Measurements from ENCODE around the gene MACROH2A2. TPM values are rescaled to one million over a fixed set of nuclear protein-coding genes. Genes with fewer than 3 reads are reported as not detected.
A peak's percentile ranks its signal among the peaks of the same experiment; 100 is the strongest.
"Not testable (repeated sequence)": the region's sequence is repeated elsewhere in the genome, so short reads cannot be mapped to it uniquely, and the experiment has no call there.

Gene MACROH2A2
- total RNA-seq, 2 donors from 2014 or later: 2.0 to 6.3 TPM

- ATAC-seq (no peak), DNase-seq (ENCODE audit: low spot score in 2 of 2) (no peak)
- Mint-ChIP-seq H3K36me3 (peaks cover 0 to 6% of the 10 kb centered on the region in 2 donors), H3K9me3 (no peaks in the 10 kb centered on the region), H3K27ac (no peak overlapping the region)
Observed at GRCh38 chr10:70088308-70088698, 35.7 kb downstream of the MACROH2A2 start.

DNA sequence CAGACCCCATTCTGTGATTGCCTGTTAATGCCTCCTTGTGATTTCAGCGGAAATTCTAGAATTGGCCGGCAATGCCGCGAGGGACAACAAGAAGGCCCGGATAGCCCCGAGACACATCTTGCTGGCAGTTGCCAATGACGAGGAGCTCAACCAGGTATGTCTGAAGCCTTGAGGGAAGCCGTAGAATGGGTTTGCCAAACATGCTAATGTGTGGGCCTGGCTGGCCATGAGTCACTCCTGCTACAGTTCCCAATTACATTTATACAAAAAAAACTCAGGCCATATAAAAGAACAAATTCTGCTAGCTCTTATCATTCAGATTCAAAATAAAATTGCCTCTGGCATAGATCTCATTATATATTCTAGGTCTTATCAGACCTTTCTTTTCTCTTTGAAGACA is 37.4 kb downstream of the MACROH2A2 start:
- Mint-ChIP-seq H3K36me3 (peaks cover 5 to 6% of the 10 kb centered on the region in 2 donors), H3K9me3 (no peaks in the 10 kb centered on the region), H3K27ac (no peak overlapping the region)
- DNase-seq (ENCODE audit: low spot score in 2 of 2): no peak
- ATAC-seq: no peak

DNA sequence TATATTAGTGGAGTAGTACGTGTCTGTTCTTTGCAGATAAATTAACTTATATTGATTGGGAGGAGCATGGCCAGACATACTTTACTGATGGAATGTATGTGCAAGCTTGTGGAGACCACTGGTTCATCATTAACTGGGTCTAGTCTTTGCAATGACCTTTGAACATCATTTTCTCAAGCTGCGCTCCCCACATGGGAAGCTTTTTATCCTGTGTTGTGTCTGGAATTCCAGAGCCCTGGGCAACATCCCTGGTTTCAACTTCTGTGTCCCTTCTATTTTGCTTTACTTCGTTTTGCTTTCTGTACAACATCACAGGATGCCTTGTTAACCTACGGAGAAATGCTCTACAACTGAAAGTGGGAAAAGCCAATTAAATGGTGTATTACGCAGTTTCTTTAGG is 38.3 kb downstream of the MACROH2A2 start:
- no peak for DNase-seq (ENCODE audit: low spot score in 2 of 2)
- Mint-ChIP-seq H3K36me3 (peaks cover 6% of the 10 kb centered on the region in 2 donors), H3K9me3 (no peaks in the 10 kb centered on the region), H3K27ac (peak overlapping the region in 1 of 2 donors; percentile 84)
- ATAC-seq: no peak

GRCh38 chr10:70092389-70092718 is 39.7 kb downstream of the MACROH2A2 start:
- peaks cover 6% of the 10 kb centered on the region in 2 donors for H3K36me3 Mint-ChIP-seq
- peak overlapping the region; percentile 84 to 94 for H3K27ac Mint-ChIP-seq
- no peaks in the 10 kb centered on the region for H3K9me3 Mint-ChIP-seq
- DNase-seq (ENCODE audit: low spot score in 2 of 2) (no peak), ATAC-seq (peak; percentile 2 to 27)

- H3K9me3 Mint-ChIP-seq: no peaks in the 10 kb centered on the region
- H3K36me3 Mint-ChIP-seq: peaks cover 6% of the 10 kb centered on the region in 2 donors
- DNase-seq (ENCODE audit: low spot score in 2 of 2) (peak in 1 of 2 donors; percentile 29), ATAC-seq (peak; percentile 82 to 93)
- H3K27ac Mint-ChIP-seq: peak overlapping the region; percentile 44 to 84
Observed at GRCh38 chr10:70093335-70093944, 40.8 kb downstream of the MACROH2A2 start.

DNA sequence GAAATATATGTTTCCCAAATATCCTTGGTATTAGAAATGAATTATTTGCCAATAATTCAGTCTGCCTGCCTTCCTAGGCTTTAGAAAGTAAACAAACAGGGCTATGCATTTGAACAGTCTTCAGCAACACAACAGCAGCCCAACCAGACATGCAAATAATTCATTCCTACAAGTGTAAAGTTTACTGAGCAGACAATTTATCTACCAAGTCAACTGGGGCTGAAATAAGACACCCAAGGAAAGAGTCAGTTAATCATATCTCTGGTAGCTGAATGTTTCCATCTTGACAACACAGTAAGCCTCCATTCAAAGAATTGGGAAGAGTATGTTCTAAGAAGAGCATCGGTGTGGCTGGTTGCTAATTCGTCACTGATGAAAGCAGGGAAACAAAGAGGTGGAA is 41.6 kb downstream of the MACROH2A2 start:
- DNase-seq (ENCODE audit: low spot score in 2 of 2) (no peak), ATAC-seq (no peak)
- Mint-ChIP-seq H3K27ac (no peak overlapping the region), H3K36me3 (peaks cover 6% of the 10 kb centered on the region in 2 donors), H3K9me3 (no peaks in the 10 kb centered on the region)

DNA sequence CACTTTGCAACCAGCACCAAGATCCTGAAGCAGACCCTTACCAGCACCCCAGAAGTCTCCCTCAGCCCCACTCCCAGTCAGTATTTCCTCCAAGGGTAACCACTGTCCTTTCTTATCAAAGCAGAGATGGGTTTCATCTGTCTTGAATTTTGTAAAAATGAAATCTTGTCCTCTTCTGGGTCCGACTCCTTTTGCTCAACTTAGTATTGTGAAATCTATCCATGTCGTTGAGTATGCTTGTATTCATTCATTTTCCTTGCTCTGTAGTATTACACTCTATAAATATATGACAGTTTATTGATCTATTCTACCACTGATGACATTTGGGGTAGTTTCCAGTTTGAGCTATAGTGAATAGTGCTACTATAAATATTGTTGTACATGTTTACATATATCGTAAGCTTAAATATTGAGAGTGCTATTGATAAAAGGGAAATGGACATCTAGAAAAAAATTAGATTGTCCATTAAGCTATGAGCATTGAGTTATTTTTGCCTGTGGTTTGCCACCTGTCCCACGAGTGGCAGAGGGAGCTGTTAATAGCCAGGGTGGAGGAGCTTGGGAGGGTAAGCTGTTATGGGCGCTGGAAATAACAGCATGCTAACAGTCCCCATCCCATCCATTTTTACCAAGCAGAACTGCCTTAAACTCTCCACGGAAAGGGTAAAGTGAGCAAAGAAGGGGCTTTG is 43.5 kb downstream of the MACROH2A2 start:
- Mint-ChIP-seq H3K36me3 (peaks cover 6% of the 10 kb centered on the region in 2 donors), H3K9me3 (no peaks in the 10 kb centered on the region), H3K27ac (no peak overlapping the region)
- no peak for DNase-seq (ENCODE audit: low spot score in 2 of 2)
- ATAC-seq: no peak

DNA sequence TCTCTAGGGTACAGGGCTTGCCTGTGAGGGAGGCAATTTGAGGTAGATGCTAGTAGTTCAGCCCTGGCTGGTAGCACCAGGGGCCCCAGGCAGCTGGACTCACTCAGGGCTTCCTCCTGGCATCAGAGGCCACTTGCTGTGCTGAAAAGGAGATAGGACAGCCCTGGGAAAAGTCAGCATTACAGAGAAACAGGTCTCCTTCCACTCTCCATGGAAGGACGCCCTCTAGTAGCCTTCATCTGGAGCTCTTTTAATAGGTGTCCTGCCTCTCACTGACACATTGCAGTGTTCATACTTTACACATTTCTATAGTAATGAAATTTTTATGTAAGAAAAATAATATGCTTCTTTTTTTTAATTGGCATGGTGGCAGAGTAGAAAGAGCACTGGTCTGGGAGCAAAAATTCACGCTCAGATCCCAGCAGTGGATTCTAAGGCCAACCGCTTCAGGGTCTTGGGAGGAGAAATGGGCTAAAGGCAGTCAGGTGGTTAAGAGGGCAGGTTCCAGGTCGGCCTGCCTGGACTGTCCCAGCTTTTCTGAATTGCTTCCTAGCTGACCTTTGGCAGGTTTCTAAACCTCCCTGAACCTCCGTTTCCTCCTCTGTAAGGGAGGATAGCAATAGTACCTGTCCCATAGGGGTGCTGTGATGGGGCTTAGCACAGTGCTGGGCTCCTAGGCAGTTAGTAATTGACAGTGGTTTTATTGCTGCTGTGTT is 44.2 kb downstream of the MACROH2A2 start:
- peaks cover 6 to 12% of the 10 kb centered on the region in 2 donors for H3K36me3 Mint-ChIP-seq
- ATAC-seq (no peak), DNase-seq (ENCODE audit: low spot score in 2 of 2) (no peak)
- H3K9me3 Mint-ChIP-seq: no peaks in the 10 kb centered on the region
- H3K27ac Mint-ChIP-seq: no peak overlapping the region

DNA sequence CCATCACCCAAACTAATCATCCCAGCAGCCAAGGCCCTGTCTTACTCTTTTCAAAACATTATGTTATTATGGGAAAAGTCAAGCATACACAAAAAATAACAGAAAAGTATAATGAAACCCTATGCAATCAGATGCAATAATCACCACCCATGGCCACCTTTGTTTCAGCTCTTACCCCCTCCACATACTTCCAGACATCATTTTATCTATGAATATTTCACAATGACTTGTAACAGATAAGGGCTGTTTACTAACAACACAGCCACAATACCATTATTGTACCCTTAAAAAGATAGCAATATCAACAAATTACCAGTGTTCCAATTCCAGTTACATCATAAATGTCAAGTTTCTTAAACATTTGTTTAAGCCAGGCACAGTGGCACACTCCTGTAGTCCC is 44.8 kb downstream of the MACROH2A2 start:
- ATAC-seq: no peak
- no peak for DNase-seq (ENCODE audit: low spot score in 2 of 2)
- Mint-ChIP-seq H3K27ac (peak overlapping the region in 1 of 2 donors; percentile 27), H3K36me3 (peaks cover 1 to 12% of the 10 kb centered on the region in 2 donors), H3K9me3 (no peaks in the 10 kb centered on the region)

DNA sequence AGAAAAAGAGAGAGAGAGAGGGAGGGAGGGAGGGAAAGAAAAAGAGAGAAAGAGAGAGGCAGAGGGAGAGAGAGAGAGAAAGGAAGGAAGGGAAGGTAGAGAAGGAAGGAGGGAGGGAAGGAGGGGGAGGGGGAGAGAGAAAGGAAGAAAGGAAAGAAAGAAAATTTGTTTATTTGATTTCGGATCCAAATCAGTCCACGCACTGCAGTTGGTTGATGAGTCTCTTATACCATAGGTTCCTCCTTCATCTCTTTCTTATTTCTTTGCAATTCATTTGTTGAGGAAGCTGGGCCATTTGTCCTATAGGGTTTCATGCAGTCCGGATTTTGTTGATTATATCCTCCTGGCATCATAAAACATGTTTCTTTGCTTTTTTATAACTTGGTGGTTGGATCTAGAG is 45.6 kb downstream of the MACROH2A2 start:
- DNase-seq (ENCODE audit: low spot score in 2 of 2) (no peak), ATAC-seq (no peak)
- H3K36me3 Mint-ChIP-seq: peaks cover 0 to 12% of the 10 kb centered on the region in 2 donors
- H3K27ac Mint-ChIP-seq: peak overlapping the region in 1 of 2 donors; percentile 27
- no peaks in the 10 kb centered on the region for H3K9me3 Mint-ChIP-seq

- not testable (repeated sequence) for H3K27ac Mint-ChIP-seq; DNase-seq (ENCODE audit: low spot score in 2 of 2); H3K36me3 Mint-ChIP-seq; H3K9me3 Mint-ChIP-seq; ATAC-seq
Observed at GRCh38 chr10:70101068-70101562, 48.5 kb downstream of the MACROH2A2 start.

GRCh38 chr10:70101668-70102067 is 49.0 kb downstream of the MACROH2A2 start:
- Mint-ChIP-seq H3K36me3 (peaks cover 0 to 7% of the 10 kb centered on the region in 2 donors), H3K9me3 (no peaks in the 10 kb centered on the region), H3K27ac (no peak overlapping the region)
- ATAC-seq (no peak), DNase-seq (ENCODE audit: low spot score in 2 of 2) (no peak)

DNA sequence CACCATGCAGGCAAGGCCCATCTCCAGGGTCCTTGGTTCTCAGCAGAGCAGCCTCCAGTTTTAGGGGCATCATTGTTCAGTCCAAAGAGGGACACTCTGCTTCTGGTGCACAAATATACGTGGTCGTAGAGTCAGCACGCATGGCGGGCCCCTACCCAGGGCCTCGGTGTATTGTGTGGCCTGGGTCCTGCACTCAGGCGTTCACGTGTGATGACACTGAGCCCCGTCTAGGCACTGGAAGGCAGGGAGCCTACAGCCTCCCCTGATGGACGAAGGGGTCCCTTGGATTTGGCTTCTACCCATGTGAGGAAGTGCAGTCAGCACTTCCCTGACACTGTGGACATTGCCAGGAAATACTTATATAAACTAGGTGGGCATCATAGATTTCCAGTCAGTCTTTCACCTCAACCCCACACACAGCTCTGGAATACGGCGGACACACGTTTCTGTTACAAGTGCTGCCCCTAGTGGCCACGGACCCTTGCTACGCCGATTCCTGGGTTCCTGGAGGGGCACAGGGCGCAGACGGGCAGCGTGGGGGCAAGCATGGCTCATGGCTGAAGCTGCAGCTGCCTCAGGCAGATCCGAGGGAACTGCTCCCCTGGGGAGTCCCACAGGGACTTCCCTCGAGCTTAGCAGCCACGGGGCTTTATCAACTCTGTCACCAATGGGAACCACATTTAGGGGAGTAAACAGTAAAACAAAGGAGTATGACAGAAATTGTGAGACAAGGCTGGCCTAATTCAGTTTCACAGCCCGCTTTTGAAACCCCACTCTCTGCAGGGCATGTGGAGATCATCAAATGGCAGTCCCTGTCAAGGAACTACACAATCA is 54.5 kb downstream of the MACROH2A2 start:
- H3K36me3 Mint-ChIP-seq: no peaks in the 10 kb centered on the region
- H3K9me3 Mint-ChIP-seq: no peaks in the 10 kb centered on the region
- peak overlapping the region in 1 of 2 donors; percentile 30 for H3K27ac Mint-ChIP-seq
- DNase-seq (ENCODE audit: low spot score in 2 of 2): peak in 1 of 2 donors; percentile 44
- ATAC-seq: peak; percentile 29 to 32

DNA sequence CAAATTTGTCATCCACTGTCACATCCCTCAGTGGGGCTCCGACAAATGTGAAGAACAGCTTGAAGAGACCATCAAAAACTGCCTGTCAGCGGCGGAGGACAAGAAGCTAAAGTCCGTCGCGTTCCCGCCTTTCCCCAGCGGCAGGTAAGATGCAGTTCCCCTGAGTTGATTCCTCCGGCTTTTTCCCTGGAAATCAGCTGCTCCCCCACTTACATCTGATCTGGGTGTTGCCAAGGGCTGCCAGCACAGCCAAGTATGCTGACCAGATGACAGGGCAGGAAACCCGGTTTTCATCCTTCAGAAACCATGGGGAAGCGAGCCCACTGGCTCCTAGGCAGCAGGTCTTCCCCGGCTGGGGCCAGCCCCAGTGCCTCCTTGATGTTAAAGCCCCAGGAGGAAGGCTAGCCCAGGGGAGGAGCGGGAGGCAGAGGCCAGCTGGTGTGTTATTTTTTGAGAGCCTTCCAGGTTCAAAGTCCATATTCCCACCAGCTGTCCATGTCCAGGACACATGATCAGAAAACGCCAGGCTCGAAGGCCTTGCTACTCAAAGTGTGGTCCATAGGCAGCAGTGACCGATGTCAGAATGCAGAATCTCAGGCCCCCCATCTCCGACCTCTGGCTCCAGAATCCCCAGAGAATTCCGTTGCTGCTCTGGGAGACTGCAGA is 56.6 kb downstream of the MACROH2A2 start:
- Mint-ChIP-seq H3K27ac (peak overlapping the region in 1 of 2 donors; percentile 46), H3K9me3 (no peaks in the 10 kb centered on the region), H3K36me3 (no peaks in the 10 kb centered on the region)
- ATAC-seq (no peak), DNase-seq (ENCODE audit: low spot score in 2 of 2) (peak in 1 of 2 donors; percentile 38)

DNA sequence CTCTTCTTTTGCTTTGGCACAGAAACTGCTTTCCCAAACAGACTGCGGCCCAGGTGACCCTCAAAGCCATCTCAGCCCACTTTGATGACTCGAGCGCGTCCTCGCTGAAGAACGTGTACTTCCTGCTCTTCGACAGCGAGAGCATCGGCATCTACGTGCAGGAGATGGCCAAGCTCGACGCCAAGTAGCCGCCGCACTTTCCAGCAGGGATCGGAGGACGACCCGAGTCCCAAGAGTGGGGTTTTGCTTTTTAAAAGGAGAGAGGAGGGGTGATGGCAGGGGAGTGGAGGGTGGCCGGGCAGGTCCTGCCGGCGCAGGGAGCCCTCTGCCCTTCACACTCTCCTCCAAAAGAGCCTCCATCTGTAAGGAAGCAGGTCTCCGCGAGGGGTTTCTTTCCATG is 58.9 kb downstream of the MACROH2A2 start:
- Mint-ChIP-seq H3K36me3 (no peaks in the 10 kb centered on the region), H3K27ac (no peak overlapping the region), H3K9me3 (no peaks in the 10 kb centered on the region)
- DNase-seq (ENCODE audit: low spot score in 2 of 2): no peak
- no peak for ATAC-seq

DNA sequence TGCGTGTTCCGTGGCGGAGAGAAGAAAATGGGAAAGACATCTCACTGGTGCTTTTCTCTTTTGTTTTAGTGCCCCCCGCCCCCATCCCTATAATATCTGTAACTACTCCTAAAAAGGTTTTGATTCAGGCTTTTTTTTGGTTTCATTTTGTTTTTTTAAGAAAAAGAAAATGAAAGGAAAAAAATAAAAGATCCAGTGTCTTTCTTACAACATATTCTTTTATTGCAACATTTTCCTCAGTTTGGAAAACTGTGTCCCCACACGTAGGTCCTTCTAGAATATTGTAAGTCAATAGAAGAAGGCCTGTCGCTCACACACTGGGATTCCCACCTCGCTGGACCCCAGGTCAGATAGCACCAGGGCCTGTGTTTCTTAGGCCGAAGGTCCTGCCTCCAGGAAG is 59.4 kb downstream of the MACROH2A2 start:
- no peaks in the 10 kb centered on the region for H3K9me3 Mint-ChIP-seq
- ATAC-seq: no peak
- H3K27ac Mint-ChIP-seq: no peak overlapping the region
- no peaks in the 10 kb centered on the region for H3K36me3 Mint-ChIP-seq
- DNase-seq (ENCODE audit: low spot score in 2 of 2): no peak

Data from activated naive CD4-positive, alpha-beta T cell treated with anti-CD3 and anti-CD28 coated beads, Interleukin-2, amount 50 U/mL, for 72 hours (primary cell).